IPS-15b (cell line): Measurements from ENCODE around the gene MAP1LC3A.
A peak's percentile ranks its signal among the peaks of the same experiment; 100 is the strongest.

Experiments
- H3K27me3 ChIP-seq: one replicate; pipeline ENCODE4 v1.6.1; 2013; ENCODE audit warnings: low read length; ENCODE audit not compliant: control insufficient read depth, insufficient read depth
- H3K36me3 ChIP-seq: one replicate; pipeline ENCODE4 v1.6.1; 2013; ENCODE audit warnings: low read length; ENCODE audit not compliant: control insufficient read depth, insufficient read depth
- H3K4me1 ChIP-seq: one replicate; pipeline ENCODE4 v1.6.1; 2013; ENCODE audit warnings: mild to moderate bottlenecking, low read length; ENCODE audit not compliant: control insufficient read depth, insufficient read depth
- H3K4me3 ChIP-seq: one replicate; pipeline ENCODE4 v1.5.1; 2013; ENCODE audit warnings: low read depth, low read length
- H3K9ac ChIP-seq: one replicate; pipeline ENCODE4 v1.6.1; 2013; ENCODE audit warnings: low read depth, mild to moderate bottlenecking, low read length
- H3K9me3 ChIP-seq: one replicate; pipeline ENCODE4 v1.6.1; 2013; ENCODE audit warnings: mild to moderate bottlenecking, low read length; ENCODE audit not compliant: control insufficient read depth, insufficient read depth

The MAP1LC3A gene

GRCh38 chr20:34541917-34542316 lies 16.6 kb upstream of the MAP1LC3A start:
- Histone ChIP-seq H3K9me3 (no peaks in the 10 kb centered on the region), H3K9ac (no peak overlapping the region), H3K4me3 (no peak overlapping the region), H3K27me3 (no peaks in the 10 kb centered on the region), H3K4me1 (peaks cover 2% of the 10 kb centered on the region), H3K36me3 (peaks cover 15% of the 10 kb centered on the region)

GRCh38 chr20:34542439-34542838 lies 16.1 kb upstream of the MAP1LC3A start:
- no peak overlapping the region for H3K4me3 ChIP-seq
- peaks cover 2% of the 10 kb centered on the region for H3K4me1 ChIP-seq
- peaks cover 12% of the 10 kb centered on the region for H3K36me3 ChIP-seq
- H3K27me3 ChIP-seq: no peaks in the 10 kb centered on the region
- H3K9me3 ChIP-seq: no peaks in the 10 kb centered on the region
- no peak overlapping the region for H3K9ac ChIP-seq

GRCh38 chr20:34543463-34544056 lies 15.0 kb upstream of the MAP1LC3A start:
- peaks cover 10% of the 10 kb centered on the region for H3K36me3 ChIP-seq
- H3K4me1 ChIP-seq: peaks cover 2% of the 10 kb centered on the region
- no peak overlapping the region for H3K9ac ChIP-seq
- H3K4me3 ChIP-seq: no peak overlapping the region
- no peaks in the 10 kb centered on the region for H3K27me3 ChIP-seq
- no peaks in the 10 kb centered on the region for H3K9me3 ChIP-seq

- no peak overlapping the region for H3K9ac ChIP-seq
- H3K4me3 ChIP-seq: peak overlapping the region; percentile 48
- peaks cover 2% of the 10 kb centered on the region for H3K4me1 ChIP-seq
- H3K36me3 ChIP-seq: peaks cover 10% of the 10 kb centered on the region
- H3K27me3 ChIP-seq: no peaks in the 10 kb centered on the region
- no peaks in the 10 kb centered on the region for H3K9me3 ChIP-seq
Measured at GRCh38 chr20:34544109-34544796, 14.3 kb upstream of the MAP1LC3A start.

- Histone ChIP-seq H3K4me1 (peaks cover 2% of the 10 kb centered on the region), H3K4me3 (no peak overlapping the region), H3K27me3 (no peaks in the 10 kb centered on the region), H3K9ac (no peak overlapping the region), H3K36me3 (no peaks in the 10 kb centered on the region), H3K9me3 (no peaks in the 10 kb centered on the region)
Measured at GRCh38 chr20:34546751-34547181, 11.8 kb upstream of the MAP1LC3A start.

GRCh38 chr20:34547844-34548613 lies 10.5 kb upstream of the MAP1LC3A start:
- Histone ChIP-seq H3K4me1 (peaks cover 2% of the 10 kb centered on the region), H3K9ac (no peak overlapping the region), H3K4me3 (no peak overlapping the region), H3K27me3 (no peaks in the 10 kb centered on the region), H3K9me3 (no peaks in the 10 kb centered on the region), H3K36me3 (no peaks in the 10 kb centered on the region)

GRCh38 chr20:34549291-34549928 lies 9.1 kb upstream of the MAP1LC3A start:
- Histone ChIP-seq H3K4me1 (no peaks in the 10 kb centered on the region), H3K9ac (no peak overlapping the region), H3K27me3 (no peaks in the 10 kb centered on the region), H3K36me3 (no peaks in the 10 kb centered on the region), H3K9me3 (no peaks in the 10 kb centered on the region), H3K4me3 (no peak overlapping the region)

GRCh38 chr20:34549929-34550305 lies 8.6 kb upstream of the MAP1LC3A start:
- no peaks in the 10 kb centered on the region for H3K36me3 ChIP-seq
- H3K4me3 ChIP-seq: no peak overlapping the region
- no peaks in the 10 kb centered on the region for H3K9me3 ChIP-seq
- H3K27me3 ChIP-seq: no peaks in the 10 kb centered on the region
- no peaks in the 10 kb centered on the region for H3K4me1 ChIP-seq
- no peak overlapping the region for H3K9ac ChIP-seq

- Histone ChIP-seq H3K27me3 (no peaks in the 10 kb centered on the region), H3K9ac (no peak overlapping the region), H3K4me3 (no peak overlapping the region), H3K9me3 (no peaks in the 10 kb centered on the region), H3K36me3 (no peaks in the 10 kb centered on the region), H3K4me1 (no peaks in the 10 kb centered on the region)
Measured at GRCh38 chr20:34552569-34552968, 5.9 kb upstream of the MAP1LC3A start.

- no peaks in the 10 kb centered on the region for H3K4me1 ChIP-seq
- H3K9ac ChIP-seq: no peak overlapping the region
- H3K9me3 ChIP-seq: no peaks in the 10 kb centered on the region
- H3K27me3 ChIP-seq: no peaks in the 10 kb centered on the region
- H3K36me3 ChIP-seq: no peaks in the 10 kb centered on the region
- H3K4me3 ChIP-seq: no peak overlapping the region
Measured at GRCh38 chr20:34553366-34553867, 5.1 kb upstream of the MAP1LC3A start.

- Histone ChIP-seq H3K36me3 (no peaks in the 10 kb centered on the region), H3K9me3 (no peaks in the 10 kb centered on the region), H3K4me1 (no peaks in the 10 kb centered on the region), H3K27me3 (no peaks in the 10 kb centered on the region), H3K9ac (no peak overlapping the region), H3K4me3 (peak overlapping the region; percentile 75)
Measured at GRCh38 chr20:34557936-34558319, 590 bp upstream of the MAP1LC3A start.
